NCI-H1436 treated with DMSO at 0.1 percent for 48 hours (cell line): ENCODE data around the gene GGA3.

Experiments used
- DNase-seq: peaks from one replicate; lab custom pipeline; 2025; lab: John Stamatoyannopoulos, UW

The GGA3 gene

DNA sequence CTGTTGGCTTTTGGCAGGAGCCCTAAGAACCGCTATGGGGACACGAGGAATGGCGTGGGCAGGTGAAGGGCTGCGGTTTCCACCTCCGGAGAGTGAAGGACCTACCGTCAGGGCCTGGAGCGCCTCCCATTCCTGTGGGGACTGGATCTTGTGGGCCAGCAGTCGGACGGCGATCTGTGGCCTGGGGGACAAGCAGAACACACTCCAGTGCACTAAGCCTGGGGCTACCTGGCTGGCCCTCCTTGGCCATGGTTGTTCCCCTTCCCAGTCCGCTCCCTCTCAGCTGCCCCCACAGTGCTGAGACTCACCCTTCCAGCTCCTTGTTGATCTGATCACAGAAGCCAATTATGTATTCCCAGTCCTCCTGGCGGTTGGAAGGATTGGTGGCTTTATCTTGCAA lies 15.0 kb downstream of the GGA3 start:
- DNase-seq, result no peak

DNA sequence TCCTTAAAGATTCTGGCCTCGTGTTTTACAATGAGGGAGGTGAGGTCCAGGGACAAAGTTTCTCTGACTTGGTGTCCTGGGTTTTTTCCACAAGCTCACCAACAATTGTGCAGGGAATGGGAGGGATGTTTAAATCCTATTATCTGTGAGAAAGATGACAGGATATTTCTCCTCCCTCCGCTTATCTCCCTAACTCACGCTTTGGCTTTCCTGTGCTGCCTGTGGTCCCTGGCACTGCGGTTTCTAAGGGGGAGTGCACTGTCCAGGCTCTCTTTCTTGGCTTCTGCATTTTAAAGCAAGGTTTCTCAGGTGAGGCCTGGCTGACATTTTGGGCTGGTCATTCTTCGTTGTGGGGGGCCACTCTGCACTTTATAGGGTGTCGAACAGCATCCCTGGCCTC lies 16.4 kb downstream of the GGA3 start:
- DNase-seq, result no peak

DNA sequence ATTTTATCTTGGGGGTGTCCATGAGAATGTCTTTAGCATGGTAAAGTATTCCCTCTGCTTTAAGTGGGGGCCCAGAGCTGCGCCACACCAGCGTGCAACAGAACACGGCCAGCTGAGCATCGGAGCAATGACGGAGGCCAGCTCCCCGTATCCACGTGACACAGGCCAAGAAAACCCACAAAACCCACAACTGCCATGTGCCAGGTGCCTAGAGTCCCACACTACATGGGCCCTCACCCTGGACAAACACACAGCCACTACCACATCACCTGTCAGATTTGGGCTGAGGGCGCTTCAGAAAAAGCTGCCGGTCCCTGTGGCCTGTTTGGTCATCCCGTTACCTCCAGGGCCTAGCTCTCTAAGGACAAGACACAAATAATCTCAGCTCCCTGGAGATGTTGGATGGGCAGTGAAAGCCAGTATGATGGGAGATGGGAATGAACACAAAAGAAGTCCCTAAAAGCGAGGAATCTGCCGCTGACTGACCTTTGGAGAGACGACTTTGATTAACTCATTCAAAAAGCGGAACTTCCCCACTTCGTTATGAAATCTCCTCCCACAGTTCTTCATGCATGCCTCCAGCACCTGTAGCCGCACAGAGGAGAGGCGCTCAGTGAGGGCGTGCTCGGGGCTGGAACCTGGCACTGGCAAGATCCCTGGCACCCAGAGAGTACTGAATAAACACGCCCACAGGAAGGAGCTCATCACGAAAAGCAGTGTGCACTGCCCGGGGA lies 17.1 kb downstream of the GGA3 start:
- no peak for DNase-seq

GRCh38 chr17:75242461-75243042 lies 18.9 kb downstream of the GGA3 start:
- no peak for DNase-seq

DNA sequence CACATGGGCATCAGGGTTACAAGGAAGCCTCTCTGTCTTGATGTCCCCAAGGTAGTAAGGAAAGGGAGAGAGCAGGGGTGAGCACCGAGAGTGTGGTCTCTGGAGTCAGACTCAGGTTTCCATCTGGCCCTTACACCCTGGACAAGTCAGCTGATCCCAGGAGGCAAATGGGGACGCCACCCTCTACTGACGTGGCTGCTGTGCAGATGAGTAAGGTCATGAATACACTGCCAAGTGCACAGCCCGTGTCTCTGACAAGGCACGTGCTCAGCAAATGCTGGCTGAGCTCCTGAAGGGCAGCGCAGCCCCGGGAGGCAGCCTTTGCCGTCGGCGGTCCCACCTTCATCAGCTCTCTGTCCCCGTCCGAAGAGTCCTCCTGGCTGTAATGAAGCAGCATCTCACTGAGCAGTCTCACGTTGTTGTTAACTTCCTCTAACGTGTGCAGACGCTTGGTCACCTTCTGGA lies 19.4 kb downstream of the GGA3 start:
- no peak for DNase-seq

- DNase-seq, result no peak
Observed at GRCh38 chr17:75241502-75241901, 19.9 kb downstream of the GGA3 start.

DNA sequence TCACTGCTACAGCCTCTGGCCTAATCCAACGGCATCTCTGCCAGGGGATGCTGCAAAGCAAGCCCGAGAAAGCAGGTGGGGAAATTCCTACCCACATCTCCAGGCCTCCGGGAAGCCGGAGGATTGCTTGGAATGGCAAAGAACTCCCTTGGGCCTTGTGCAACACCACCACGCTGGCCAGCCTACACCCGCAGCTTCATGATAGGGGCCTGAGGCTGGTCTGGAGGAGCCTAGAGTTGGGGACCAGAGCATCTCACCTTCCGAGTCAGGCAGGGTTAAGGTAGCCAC lies 20.3 kb downstream of the GGA3 start:
- no peak for DNase-seq

DNA sequence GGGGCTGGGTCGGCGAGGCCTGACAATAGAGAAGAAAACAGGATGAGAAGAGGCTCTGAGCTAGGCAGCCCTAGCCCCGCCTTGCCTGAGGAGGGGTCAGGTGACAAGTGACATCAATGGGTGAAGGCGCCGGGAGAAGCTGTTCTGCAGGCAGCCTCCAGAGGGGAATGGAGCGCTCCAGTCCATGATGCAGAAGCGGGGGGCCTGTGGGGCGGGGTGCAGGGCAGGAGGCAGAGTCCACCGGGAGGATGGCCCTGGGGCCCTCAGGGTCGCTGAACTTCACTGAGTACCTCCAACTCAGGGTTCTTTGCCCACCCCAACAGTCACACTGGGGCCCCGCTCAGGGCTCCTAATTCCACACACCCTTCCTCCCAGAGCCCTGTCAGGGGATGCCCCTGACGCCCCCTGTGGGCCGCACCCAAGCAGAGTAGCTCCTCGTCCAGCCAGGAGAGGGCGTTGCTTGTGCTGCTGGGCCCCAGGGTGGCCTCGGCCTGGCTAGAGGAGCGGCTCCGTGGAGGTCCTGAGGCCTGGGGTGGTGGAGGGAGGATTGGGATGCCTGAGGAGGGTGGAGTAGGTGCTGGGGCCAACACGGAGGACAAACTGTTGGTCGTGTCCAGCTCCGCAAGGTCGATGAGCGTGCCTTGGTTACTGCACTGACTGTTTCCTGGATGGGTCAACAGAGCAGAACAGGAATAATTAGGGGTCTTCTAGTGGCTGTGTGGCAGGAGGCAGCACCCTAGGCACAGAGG lies 20.8 kb downstream of the GGA3 start:
- DNase-seq, result peak; percentile 75

GRCh38 chr17:75239778-75240393 lies 21.5 kb downstream of the GGA3 start:
- no peak for DNase-seq

DNA sequence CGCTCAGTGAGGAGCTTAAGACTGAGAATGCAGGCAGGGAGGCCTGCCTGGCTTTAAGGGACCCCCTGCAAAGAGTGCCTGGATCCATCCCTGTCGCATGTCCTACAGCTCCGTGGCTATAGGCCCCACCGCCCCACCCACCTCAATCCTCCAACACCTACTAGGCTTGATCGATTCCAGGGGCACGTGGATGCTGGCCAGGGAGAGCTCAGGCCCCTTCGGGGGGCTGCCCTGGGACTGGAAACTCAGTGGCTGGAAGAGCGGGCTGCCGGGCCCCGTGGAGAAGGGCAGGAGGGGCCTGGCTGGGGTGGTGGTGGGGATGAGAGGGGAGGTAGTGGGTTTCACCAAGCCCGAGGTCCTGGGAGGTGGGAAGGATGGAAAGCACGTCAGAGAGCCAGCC lies 22.2 kb downstream of the GGA3 start:
- no peak for DNase-seq

DNA sequence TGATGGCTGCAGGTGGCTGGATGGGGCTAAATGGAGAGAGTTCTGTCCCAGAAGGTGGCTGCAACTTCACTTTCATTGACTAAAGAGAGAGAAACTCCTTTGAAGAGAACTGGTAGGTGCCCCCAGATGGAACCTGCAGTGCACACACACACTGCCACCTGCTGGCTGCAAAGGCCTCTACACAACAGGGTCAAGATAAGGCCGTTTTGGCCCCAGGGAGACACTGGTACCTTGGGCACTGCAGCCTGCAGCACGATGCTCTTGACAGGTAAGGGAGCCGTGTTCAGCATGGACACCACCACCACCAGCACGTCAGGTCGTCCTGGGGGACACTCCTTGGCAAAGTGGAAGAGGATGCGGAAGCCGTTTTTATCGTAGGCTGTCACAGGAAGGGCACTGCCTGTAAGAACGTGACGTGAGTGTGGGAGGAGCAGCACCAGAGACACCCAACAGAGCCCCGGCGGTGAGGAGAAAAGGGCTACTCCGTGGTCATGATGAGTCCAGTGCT lies 22.7 kb downstream of the GGA3 start:
- peak; percentile 22 for DNase-seq

DNA sequence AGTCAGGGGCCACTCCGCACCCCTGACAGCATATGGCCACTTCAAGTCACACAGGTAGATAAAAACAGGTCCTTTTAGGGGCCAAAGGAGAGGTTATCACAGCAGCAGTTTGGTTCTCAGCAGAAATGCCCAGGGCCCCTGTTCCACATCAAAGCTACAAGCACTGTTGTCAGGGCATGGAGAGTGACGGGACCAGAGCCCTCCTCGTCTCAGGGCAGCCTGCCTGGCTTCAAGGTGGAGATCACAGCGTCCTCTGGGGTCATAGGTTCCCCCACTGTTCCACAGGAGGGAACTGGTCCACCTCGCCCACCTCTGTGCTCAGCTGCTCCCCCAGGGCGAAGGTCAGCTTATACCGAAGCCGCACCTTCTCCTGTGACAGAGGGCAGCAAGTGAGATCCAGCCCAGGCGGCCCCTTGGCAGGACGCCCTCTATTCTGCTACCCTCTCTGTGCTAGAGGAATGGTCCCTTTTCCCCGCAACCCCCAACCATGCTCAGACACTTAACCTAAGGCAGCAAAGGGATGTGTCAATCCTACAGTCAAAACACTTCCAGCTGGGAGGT lies 23.3 kb downstream of the GGA3 start:
- no peak for DNase-seq

DNA sequence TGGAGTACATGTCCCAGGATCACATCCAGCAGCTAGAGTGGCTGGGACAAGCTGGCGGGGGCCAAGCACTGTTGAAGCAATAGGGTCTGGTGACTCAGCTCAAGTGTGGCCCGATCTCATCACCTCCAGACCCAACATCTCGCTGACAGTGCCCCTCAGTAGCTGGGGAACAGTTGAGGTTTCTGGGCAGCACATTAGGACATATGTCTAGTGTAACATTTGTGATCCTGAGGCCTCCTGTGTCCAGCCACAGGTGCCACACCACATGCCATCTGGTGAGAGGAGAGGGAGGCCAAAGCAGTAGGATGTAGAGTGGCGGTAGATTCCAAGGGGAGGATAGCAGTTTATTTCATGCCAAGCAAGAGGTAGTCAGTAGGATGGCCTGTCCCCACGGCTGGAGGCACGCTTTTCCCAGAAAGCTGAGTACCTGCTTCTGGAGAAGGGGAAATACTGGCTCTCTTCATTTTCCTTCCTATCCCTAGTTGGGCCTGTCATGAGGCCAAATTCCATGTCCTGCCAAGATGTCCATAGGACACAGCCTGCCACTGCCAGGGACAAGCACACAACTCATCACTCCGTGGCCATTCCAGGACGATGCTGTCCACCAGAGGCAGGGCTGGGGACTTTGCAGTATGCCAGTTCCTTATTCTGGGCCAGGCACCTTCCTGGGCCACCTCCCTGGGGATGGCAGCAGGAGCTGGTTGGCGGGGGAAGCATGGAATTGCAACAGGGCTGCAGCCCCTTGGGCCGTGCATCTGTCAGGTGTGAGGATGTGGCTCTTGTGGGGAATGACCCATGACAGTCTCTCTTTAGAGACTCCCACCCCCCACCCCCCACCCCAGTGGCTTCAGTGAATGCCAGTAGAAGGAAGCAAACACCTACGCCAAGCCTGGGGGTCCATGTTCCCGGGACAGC lies 24.0 kb downstream of the GGA3 start:
- no peak for DNase-seq

- no peak for DNase-seq
Observed at GRCh38 chr17:75232786-75233185, 28.6 kb downstream of the GGA3 start.

- no peak for DNase-seq
Observed at GRCh38 chr17:75231741-75232464, 29.5 kb downstream of the GGA3 start.

GRCh38 chr17:75231071-75231470 lies 30.3 kb downstream of the GGA3 start:
- DNase-seq, result no peak

GRCh38 chr17:75228847-75229246 lies 32.6 kb downstream of the GGA3 start:
- DNase-seq, result no peak

DNA sequence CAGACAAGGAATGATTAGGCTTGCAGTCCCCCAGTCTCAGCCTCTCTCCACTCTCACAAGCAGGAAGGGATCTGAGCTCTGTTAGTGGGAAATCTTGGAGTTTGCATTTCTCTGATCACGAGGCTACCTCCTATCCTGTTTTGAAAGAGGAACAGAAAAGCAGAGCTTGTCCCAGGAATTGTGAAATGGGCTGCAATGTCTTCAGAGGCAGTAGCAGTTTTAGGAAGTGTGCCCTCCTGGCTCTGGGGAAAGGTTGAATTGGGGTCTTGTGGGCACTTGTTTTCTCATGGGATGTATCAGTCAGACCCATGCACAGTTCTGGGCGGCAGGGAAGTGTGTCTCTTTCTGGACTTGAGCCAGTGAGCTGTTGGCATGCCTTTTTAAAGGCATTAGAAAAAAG lies 33.1 kb downstream of the GGA3 start:
- DNase-seq, result no peak

DNA sequence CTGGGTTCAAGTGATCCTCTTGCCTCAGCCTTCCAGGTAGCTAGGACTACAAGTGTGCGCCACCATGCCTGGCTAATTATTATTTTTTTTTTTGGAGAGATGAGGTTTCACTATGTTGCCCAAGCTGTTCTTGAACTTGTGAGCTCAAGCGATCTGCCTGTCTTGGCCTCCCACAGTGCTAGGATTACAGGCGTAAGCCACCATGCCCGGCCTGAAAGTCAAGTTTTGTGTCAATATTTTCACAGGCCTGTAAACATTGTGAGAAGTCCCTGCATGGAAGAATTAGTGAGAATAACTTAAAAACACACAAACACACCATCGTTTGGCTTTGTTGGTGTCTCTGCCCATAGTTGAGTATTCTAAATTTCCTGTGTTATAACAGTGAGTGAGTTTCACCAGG lies 33.7 kb downstream of the GGA3 start:
- no peak for DNase-seq

DNA sequence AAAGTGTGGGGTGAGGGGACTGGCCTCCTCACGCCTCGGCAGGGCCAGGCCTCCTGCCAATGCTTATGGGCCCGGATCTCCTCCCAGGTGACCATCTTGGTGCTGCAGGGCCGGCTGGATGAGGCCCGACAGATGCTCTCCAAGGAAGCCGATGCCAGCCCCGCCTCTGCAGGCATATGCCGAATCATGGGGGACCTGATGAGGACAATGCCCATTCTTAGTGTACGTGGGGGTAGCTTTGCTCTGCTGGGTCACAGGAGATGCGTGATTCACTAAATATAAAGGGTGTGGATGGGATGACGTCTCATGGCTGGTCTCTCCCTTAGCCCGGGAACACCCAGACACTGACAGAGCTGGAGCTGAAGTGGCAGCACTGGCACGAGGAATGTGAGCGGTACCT lies 36.4 kb downstream of the GGA3 start:
- DNase-seq, result no peak

- DNase-seq, result no peak
Observed at GRCh38 chr17:75219815-75220214, 41.6 kb downstream of the GGA3 start.
